Measurements from ENCODE around the gene HMGCL.
"Not testable (repeated sequence)": the region's sequence is repeated elsewhere in the genome, so short reads cannot be mapped to it uniquely, and the experiment has no call there.

- not testable (repeated sequence) for TF ChIP-seq CTCF, POLR2A (IDR thresholded peaks at IDR 0.05)
Observed at GRCh38 chr1:23794732-23795182, 30.5 kb downstream of the HMGCL start.

Measured in uterus (tissue), 2 donors.